ENCODE measurements around the gene ASCC3. TPM values are rescaled to one million over a fixed set of nuclear protein-coding genes. Genes with fewer than 3 reads are reported as not detected.
"Not testable (repeated sequence)": the region's sequence is repeated elsewhere in the genome, so short reads cannot be mapped to it uniquely, and the experiment has no call there.

ASCC3 gene
- total RNA-seq, 1 donor from 2014 or later: 62.9 TPM

GRCh38 chr6:100641147-100641546 is 240.0 kb downstream of the ASCC3 start:
- intact Hi-C loops (cut with micrococcal nuclease); H3K27ac Mint-ChIP-seq; H3K4me3 Mint-ChIP-seq (ENCODE audit: low read depth); H3K4me1 Mint-ChIP-seq (ENCODE audit: low read depth); H3K9me3 Mint-ChIP-seq; H3K27me3 Mint-ChIP-seq (ENCODE audit: low read depth); DNase-seq (ENCODE audit: low spot score): not testable (repeated sequence)
- peaks cover 69% of the 10 kb centered on the region for H3K36me3 Mint-ChIP-seq (ENCODE audit: low read depth)

GRCh38 chr6:100633096-100633777 is 247.9 kb downstream of the ASCC3 start:
- H3K4me3 Mint-ChIP-seq (ENCODE audit: low read depth): no peak overlapping the region
- no peaks in the 10 kb centered on the region for H3K9me3 Mint-ChIP-seq
- H3K27ac Mint-ChIP-seq: no peak overlapping the region
- no peaks in the 10 kb centered on the region for H3K27me3 Mint-ChIP-seq (ENCODE audit: low read depth)
- no peak for DNase-seq (ENCODE audit: low spot score)
- H3K36me3 Mint-ChIP-seq (ENCODE audit: low read depth): peaks cover 25% of the 10 kb centered on the region
- no peaks in the 10 kb centered on the region for H3K4me1 Mint-ChIP-seq (ENCODE audit: low read depth)
- intact Hi-C loops (cut with micrococcal nuclease): no loop called here

GRCh38 chr6:100630536-100630935 is 250.6 kb downstream of the ASCC3 start:
- Mint-ChIP-seq H3K4me3 (ENCODE audit: low read depth) (no peak overlapping the region), H3K9me3 (no peaks in the 10 kb centered on the region), H3K4me1 (ENCODE audit: low read depth) (no peaks in the 10 kb centered on the region), H3K27ac (no peak overlapping the region), H3K36me3 (ENCODE audit: low read depth) (peaks cover 16% of the 10 kb centered on the region), H3K27me3 (ENCODE audit: low read depth) (no peaks in the 10 kb centered on the region)
- intact Hi-C loops (cut with micrococcal nuclease): no loop called here
- DNase-seq (ENCODE audit: low spot score): no peak

GRCh38 chr6:100627911-100628758 is 253.0 kb downstream of the ASCC3 start:
- no peaks in the 10 kb centered on the region for H3K9me3 Mint-ChIP-seq
- no peaks in the 10 kb centered on the region for H3K4me1 Mint-ChIP-seq (ENCODE audit: low read depth)
- intact Hi-C loops (cut with micrococcal nuclease): no loop called here
- H3K36me3 Mint-ChIP-seq (ENCODE audit: low read depth): peaks cover 28% of the 10 kb centered on the region
- no peaks in the 10 kb centered on the region for H3K27me3 Mint-ChIP-seq (ENCODE audit: low read depth)
- no peak overlapping the region for H3K27ac Mint-ChIP-seq
- DNase-seq (ENCODE audit: low spot score): no peak
- H3K4me3 Mint-ChIP-seq (ENCODE audit: low read depth): no peak overlapping the region

- Mint-ChIP-seq H3K4me1 (ENCODE audit: low read depth) (no peaks in the 10 kb centered on the region), H3K36me3 (ENCODE audit: low read depth) (peaks cover 35% of the 10 kb centered on the region), H3K27me3 (ENCODE audit: low read depth) (no peaks in the 10 kb centered on the region), H3K9me3 (no peaks in the 10 kb centered on the region), H3K27ac (no peak overlapping the region), H3K4me3 (ENCODE audit: low read depth) (no peak overlapping the region)
- DNase-seq (ENCODE audit: low spot score): no peak
- intact Hi-C loops (cut with micrococcal nuclease): no loop called here
These were observed 254.4 kb downstream of the ASCC3 start for GRCh38 chr6:100626721-100627120.

- intact Hi-C loops (cut with micrococcal nuclease): no loop called here
- Mint-ChIP-seq H3K27me3 (ENCODE audit: low read depth) (no peaks in the 10 kb centered on the region), H3K27ac (no peak overlapping the region), H3K4me3 (ENCODE audit: low read depth) (no peak overlapping the region), H3K4me1 (ENCODE audit: low read depth) (no peaks in the 10 kb centered on the region), H3K36me3 (ENCODE audit: low read depth) (peaks cover 45% of the 10 kb centered on the region), H3K9me3 (peaks cover 3% of the 10 kb centered on the region)
- DNase-seq (ENCODE audit: low spot score): no peak
These were observed 258.0 kb downstream of the ASCC3 start for GRCh38 chr6:100622907-100623692.

GRCh38 chr6:100620085-100620840 is 260.9 kb downstream of the ASCC3 start:
- peaks cover 40% of the 10 kb centered on the region for H3K36me3 Mint-ChIP-seq (ENCODE audit: low read depth)
- H3K4me1 Mint-ChIP-seq (ENCODE audit: low read depth): no peaks in the 10 kb centered on the region
- H3K27me3 Mint-ChIP-seq (ENCODE audit: low read depth): no peaks in the 10 kb centered on the region
- DNase-seq (ENCODE audit: low spot score): no peak
- intact Hi-C loops (cut with micrococcal nuclease): no loop called here
- H3K27ac Mint-ChIP-seq: no peak overlapping the region
- H3K4me3 Mint-ChIP-seq (ENCODE audit: low read depth): no peak overlapping the region
- H3K9me3 Mint-ChIP-seq: peaks cover 3% of the 10 kb centered on the region

GRCh38 chr6:100618351-100618671 is 262.8 kb downstream of the ASCC3 start:
- H3K27me3 Mint-ChIP-seq (ENCODE audit: low read depth): no peaks in the 10 kb centered on the region
- H3K9me3 Mint-ChIP-seq: peaks cover 3% of the 10 kb centered on the region
- peaks cover 33% of the 10 kb centered on the region for H3K36me3 Mint-ChIP-seq (ENCODE audit: low read depth)
- H3K4me1 Mint-ChIP-seq (ENCODE audit: low read depth): no peaks in the 10 kb centered on the region
- intact Hi-C loops (cut with micrococcal nuclease): no loop called here
- DNase-seq (ENCODE audit: low spot score): no peak
- no peak overlapping the region for H3K4me3 Mint-ChIP-seq (ENCODE audit: low read depth)
- no peak overlapping the region for H3K27ac Mint-ChIP-seq

GRCh38 chr6:100617633-100618350 is 263.3 kb downstream of the ASCC3 start:
- no peak for DNase-seq (ENCODE audit: low spot score)
- Mint-ChIP-seq H3K27me3 (ENCODE audit: low read depth) (no peaks in the 10 kb centered on the region), H3K9me3 (peaks cover 3% of the 10 kb centered on the region), H3K4me1 (ENCODE audit: low read depth) (no peaks in the 10 kb centered on the region), H3K27ac (no peak overlapping the region), H3K4me3 (ENCODE audit: low read depth) (no peak overlapping the region), H3K36me3 (ENCODE audit: low read depth) (peaks cover 31% of the 10 kb centered on the region)
- intact Hi-C loops (cut with micrococcal nuclease): no loop called here

- Mint-ChIP-seq H3K27ac (no peak overlapping the region), H3K4me3 (ENCODE audit: low read depth) (no peak overlapping the region)
- intact Hi-C loops (cut with micrococcal nuclease): no loop called here
These were observed 266.2 kb downstream of the ASCC3 start for GRCh38 chr6:100614933-100615332.

GRCh38 chr6:100614386-100614785 is 266.7 kb downstream of the ASCC3 start:
- intact Hi-C loops (cut with micrococcal nuclease): no loop called here
- Mint-ChIP-seq H3K27me3 (ENCODE audit: low read depth) (no peaks in the 10 kb centered on the region), H3K4me3 (ENCODE audit: low read depth) (no peak overlapping the region), H3K27ac (no peak overlapping the region), H3K36me3 (ENCODE audit: low read depth) (peaks cover 9% of the 10 kb centered on the region), H3K9me3 (no peaks in the 10 kb centered on the region), H3K4me1 (ENCODE audit: low read depth) (no peaks in the 10 kb centered on the region)
- no peak for DNase-seq (ENCODE audit: low spot score)

More at GRCh38 chr6:100614933-100615332, 266.2 kb downstream of the ASCC3 start:
- DNase-seq (ENCODE audit: low spot score): no peak
- H3K4me1 Mint-ChIP-seq (ENCODE audit: low read depth): no peaks in the 10 kb centered on the region
- H3K9me3 Mint-ChIP-seq: no peaks in the 10 kb centered on the region
- peaks cover 13% of the 10 kb centered on the region for H3K36me3 Mint-ChIP-seq (ENCODE audit: low read depth)
- H3K27me3 Mint-ChIP-seq (ENCODE audit: low read depth): no peaks in the 10 kb centered on the region

GRCh38 chr6:100613656-100614055 is 267.5 kb downstream of the ASCC3 start:
- Mint-ChIP-seq H3K27ac (no peak overlapping the region), H3K4me3 (ENCODE audit: low read depth) (no peak overlapping the region), H3K36me3 (ENCODE audit: low read depth) (peaks cover 9% of the 10 kb centered on the region), H3K4me1 (ENCODE audit: low read depth) (no peaks in the 10 kb centered on the region), H3K27me3 (ENCODE audit: low read depth) (no peaks in the 10 kb centered on the region), H3K9me3 (no peaks in the 10 kb centered on the region)
- DNase-seq (ENCODE audit: low spot score): no peak
- intact Hi-C loops (cut with micrococcal nuclease): no loop called here

Measured in activated T-helper 2 cell treated with anti-CD3 and anti-CD28 coated beads, Interferon-gamma antibody, Interleukin-2, Interleukin-4, amounts not matched to agents 10 μg/mL and 5 μg/mL and 100 μg/mL, durations not matched to agents 14 hours and 24 hours and 36 hours (primary cell).